Activated B cell treated with CpG ODN at 0.5 μM for 24 hours (primary cell): ENCODE data around the gene ASPRV1. TPM values are rescaled to one million over a fixed set of nuclear protein-coding genes. Genes with fewer than 3 reads are reported as not detected.

ENCODE experiments used
- ATAC-seq: fragments of 200-7000 bp; cut with Tn5 transposase; one replicate; pipeline ENCODE4 v1.10.0; 2021; ENCODE audit warnings: low read depth, mild to moderate bottlenecking, moderate library complexity
- CTCF ChIA-PET: fragments of 350-600 bp; sonication (Branson Sonifier 250); formaldehyde crosslinking; loops from one replicate; lab custom pipeline; 2021; ENCODE audit warnings: antibody characterized with exemption; lab: Charles Lee
- POLR2A ChIA-PET: fragments of 350-600 bp; sonication (Branson Sonifier 250); formaldehyde crosslinking; loops from one replicate; lab custom pipeline; 2021; ENCODE audit warnings: antibody characterized with exemption; lab: Charles Lee
- DNase-seq: peaks from one replicate; pipeline ENCODE4 v3.0.0; 2022
- H3K27ac Mint-ChIP-seq: one replicate; pipeline ENCODE4 v1.8.0; 2020; ENCODE audit warnings: mixed read lengths
- H3K27me3 Mint-ChIP-seq: one replicate; pipeline ENCODE4 v1.8.0; 2021; ENCODE audit warnings: mixed read lengths
- H3K36me3 Mint-ChIP-seq: one replicate; pipeline ENCODE4 v1.8.0; 2021; ENCODE audit warnings: low read depth, mixed read lengths
- H3K4me1 Mint-ChIP-seq: one replicate; pipeline ENCODE4 v1.8.0; 2021; ENCODE audit warnings: mixed read lengths
- H3K4me3 Mint-ChIP-seq: one replicate; pipeline ENCODE4 v1.8.0; 2020; ENCODE audit warnings: mild to moderate bottlenecking, mixed read lengths
- H3K9me3 Mint-ChIP-seq: one replicate; pipeline ENCODE4 v1.8.0; 2020; ENCODE audit warnings: mixed read lengths
- intact Hi-C: fragments of 100-400 bp; cut with micrococcal nuclease; formaldehyde crosslinking; loops from one replicate; pipeline ENCODE4 v1.15.1; 2024
- total RNA-seq: library from RNA; stranded (reverse); gene quantifications from 2 replicates; pipeline ENCODE4 v1.2.3, GENCODE V29; 2022
- TF ChIP-seq, protein P1 (sequence below): fragments of 200-600 bp; IDR thresholded peaks from one replicate; pipeline ENCODE4 v1.8.0; 2022; ENCODE audit warnings: antibody characterized with exemption, mild to moderate bottlenecking

Gene ASPRV1
- total RNA-seq, 1 donor from 2014 or later, result 0.47 TPM

DNA sequence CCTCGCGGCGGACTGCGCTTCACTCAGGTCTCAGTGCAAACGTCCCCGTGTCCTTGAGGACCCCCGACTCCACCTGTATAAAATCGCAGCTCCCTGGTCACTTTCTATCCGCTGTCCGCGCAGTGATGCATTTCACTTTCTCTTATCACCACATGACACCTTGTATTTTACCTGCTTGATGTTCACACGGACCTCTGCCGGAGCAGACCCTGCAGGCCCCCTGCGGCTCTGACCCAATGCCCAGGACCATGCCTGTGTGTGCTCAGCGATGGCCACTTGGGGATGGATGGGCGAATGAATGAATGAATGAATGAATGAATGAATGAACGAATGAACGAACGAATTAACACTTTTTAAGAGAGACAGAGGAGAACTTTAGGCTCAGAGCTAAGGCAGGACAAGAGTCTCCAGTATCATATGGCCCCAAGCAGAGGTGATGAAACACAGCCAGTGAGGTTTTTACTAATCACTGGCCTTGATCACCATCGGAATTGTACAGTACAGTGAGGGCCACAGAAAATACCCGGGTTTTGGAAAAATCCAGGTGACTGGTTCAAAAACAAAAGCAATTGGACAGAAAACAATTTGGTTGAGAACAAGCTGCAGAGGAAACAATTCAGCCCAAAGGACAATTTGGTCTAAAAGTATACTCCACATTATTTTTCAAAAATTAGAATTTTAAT is 12.3 kb downstream of the ASPRV1 start:
- DNase-seq (no peak), ATAC-seq (no peak)
- CTCF ChIA-PET, result no interaction called here
- no peak overlapping the region for H3K27ac Mint-ChIP-seq
- no peak overlapping the region for H3K4me3 Mint-ChIP-seq
- peaks cover 7% of the 10 kb centered on the region for H3K4me1 Mint-ChIP-seq
- peaks cover 2% of the 10 kb centered on the region for H3K27me3 Mint-ChIP-seq
- no peaks in the 10 kb centered on the region for H3K36me3 Mint-ChIP-seq
- POLR2A ChIA-PET, result interaction anchor here (0.7 kb wide), 1 partner anchor 15 kb away, joined by 3 read pairs; no protein-coding TSS in a partner anchor
- intact Hi-C loops, result no loop called here
- no peaks in the 10 kb centered on the region for H3K9me3 Mint-ChIP-seq
- TF ChIP-seq, protein P1, sequence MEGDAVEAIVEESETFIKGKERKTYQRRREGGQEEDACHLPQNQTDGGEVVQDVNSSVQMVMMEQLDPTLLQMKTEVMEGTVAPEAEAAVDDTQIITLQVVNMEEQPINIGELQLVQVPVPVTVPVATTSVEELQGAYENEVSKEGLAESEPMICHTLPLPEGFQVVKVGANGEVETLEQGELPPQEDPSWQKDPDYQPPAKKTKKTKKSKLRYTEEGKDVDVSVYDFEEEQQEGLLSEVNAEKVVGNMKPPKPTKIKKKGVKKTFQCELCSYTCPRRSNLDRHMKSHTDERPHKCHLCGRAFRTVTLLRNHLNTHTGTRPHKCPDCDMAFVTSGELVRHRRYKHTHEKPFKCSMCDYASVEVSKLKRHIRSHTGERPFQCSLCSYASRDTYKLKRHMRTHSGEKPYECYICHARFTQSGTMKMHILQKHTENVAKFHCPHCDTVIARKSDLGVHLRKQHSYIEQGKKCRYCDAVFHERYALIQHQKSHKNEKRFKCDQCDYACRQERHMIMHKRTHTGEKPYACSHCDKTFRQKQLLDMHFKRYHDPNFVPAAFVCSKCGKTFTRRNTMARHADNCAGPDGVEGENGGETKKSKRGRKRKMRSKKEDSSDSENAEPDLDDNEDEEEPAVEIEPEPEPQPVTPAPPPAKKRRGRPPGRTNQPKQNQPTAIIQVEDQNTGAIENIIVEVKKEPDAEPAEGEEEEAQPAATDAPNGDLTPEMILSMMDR, result no peak

DNA sequence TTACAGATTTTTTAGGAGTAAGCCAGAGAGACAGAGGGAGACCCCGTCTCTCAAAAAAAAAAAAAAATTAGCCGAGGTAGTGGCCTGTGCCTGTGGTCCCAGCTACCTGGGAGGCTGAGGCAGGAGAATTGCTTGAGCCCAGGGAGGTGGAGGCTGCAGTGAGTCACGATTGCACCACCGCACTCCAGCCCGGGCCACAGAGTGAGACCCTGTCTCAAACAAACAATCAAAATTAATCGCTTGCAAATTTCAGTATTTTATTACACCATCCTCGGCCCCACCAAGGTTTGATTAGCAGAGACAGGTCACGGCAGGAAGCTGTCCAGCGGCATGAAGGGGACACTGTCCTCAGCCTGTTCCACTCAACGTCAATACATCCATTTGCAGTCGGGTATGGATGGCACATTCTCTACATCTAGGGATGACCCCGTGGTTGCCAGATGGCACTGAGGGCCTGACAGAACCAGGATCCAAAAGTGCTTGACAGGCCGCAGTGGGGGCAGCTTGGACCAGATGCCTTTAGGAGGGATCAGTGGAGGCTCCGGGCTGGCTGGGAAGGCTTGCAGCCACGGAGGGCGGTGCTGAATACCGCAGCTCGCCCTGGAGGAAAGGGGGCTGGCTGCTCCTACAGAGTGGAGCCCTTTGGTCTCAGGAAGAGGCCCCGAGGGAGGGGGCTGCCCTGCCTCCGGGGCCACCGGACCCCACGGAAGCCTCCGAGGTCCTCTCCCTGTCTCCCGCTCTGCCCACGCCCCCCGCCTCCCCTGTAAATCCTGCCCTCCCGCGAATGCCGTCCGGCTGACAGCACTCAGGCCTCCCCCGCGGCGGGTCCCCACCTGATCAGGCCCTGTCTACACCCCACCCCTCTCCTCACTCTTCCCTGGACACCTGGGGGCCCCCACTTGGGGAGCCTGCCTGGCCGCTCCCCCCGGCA is 13.1 kb downstream of the ASPRV1 start:
- ATAC-seq, result no peak
- TF ChIP-seq, protein P1, result no peak
- Mint-ChIP-seq H3K9me3 (no peaks in the 10 kb centered on the region), H3K4me3 (no peak overlapping the region), H3K36me3 (peaks cover 3% of the 10 kb centered on the region), H3K4me1 (peaks cover 7% of the 10 kb centered on the region), H3K27me3 (peaks cover 2% of the 10 kb centered on the region), H3K27ac (no peak overlapping the region)
- ChIA-PET POLR2A (no interaction called here), CTCF (no interaction called here)
- no peak for DNase-seq
- intact Hi-C loops, result no loop called here

DNA sequence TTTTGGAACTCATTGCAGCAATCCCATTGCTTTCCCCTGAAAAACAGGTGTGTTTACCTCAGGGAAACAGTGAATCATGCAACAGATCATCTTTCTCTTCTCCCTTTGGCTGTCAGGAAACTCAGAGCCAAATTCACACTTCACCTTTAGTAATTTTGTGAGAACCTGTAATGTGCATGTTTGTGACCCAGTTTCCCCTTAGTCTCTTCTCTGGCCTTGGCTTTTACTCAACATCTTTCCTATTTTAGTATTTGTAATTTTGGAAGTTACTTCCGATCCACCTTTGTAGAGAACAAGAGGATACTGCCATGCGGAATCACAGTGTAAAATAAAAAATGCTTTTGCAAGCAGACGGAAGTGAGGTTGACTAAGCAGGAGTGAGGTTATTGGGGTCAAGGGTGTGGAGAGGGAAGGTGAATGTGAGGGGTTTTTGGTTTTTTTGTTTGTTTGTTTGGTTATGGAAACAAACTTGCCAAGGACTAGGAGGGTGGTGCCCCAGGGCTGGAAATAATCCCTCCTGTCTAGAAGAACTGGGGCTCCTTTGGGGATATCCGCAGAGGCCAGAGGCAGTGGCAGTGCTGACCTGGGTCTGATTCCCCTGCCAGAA is 14.0 kb downstream of the ASPRV1 start:
- DNase-seq (no peak), ATAC-seq (no peak)
- Mint-ChIP-seq H3K27me3 (peaks cover 2% of the 10 kb centered on the region), H3K9me3 (no peaks in the 10 kb centered on the region), H3K4me3 (no peak overlapping the region), H3K27ac (no peak overlapping the region), H3K4me1 (peaks cover 7% of the 10 kb centered on the region), H3K36me3 (peaks cover 9% of the 10 kb centered on the region)
- TF ChIP-seq, protein P1, result no peak
- ChIA-PET POLR2A (no interaction called here), CTCF (no interaction called here)
- intact Hi-C loops, result no loop called here

DNA sequence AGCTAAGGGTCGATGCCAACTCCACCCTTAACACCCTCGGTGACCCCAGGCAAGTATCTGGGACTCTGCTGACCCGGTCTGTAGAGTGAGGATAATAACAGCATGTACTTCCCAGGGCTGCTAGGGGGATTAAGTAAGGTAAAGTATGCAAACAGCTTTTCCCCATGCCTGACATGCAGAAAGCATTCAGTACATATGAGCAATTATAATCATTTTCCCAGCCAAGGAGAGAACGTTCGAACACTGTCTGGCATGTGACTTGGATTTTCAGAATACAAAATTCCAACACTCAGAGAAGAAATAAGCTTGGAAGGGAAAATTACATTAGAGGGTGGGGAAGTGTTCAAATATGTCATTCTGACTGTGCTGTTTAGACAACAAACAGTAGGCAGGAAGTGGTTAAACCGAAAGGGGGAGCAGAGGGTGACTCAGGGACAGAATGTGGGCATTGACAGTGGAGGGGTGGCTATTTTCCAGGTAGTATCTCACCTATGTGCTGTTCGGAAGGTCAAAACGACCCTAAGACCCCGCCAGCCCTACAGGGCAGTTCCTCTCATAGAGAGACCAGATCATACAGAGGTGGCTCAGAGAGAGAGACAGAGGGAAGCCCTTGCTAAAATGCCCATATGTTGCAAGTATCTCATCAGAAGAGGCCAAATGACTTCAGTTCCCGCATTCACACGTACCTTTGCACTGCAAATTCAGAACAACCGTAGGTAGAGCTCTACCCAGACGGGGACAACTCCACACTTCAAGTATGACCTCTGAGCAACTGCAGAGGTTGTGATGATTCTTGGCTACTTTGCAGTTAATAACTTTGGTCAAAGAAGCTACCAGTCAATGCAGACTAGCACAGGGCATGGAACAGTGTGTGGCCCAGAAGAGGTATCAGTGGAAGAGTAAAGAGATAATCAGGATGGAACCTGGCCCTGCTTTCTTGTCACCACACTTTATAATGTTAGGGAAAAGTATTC is 14.8 kb downstream of the ASPRV1 start:
- Mint-ChIP-seq H3K36me3 (peaks cover 17% of the 10 kb centered on the region), H3K27me3 (peaks cover 2% of the 10 kb centered on the region), H3K27ac (no peak overlapping the region), H3K4me1 (peaks cover 7% of the 10 kb centered on the region), H3K4me3 (no peak overlapping the region), H3K9me3 (no peaks in the 10 kb centered on the region)
- CTCF ChIA-PET, result no interaction called here
- POLR2A ChIA-PET, result interaction anchor here (0.6 kb wide), 1 partner anchor 1119 kb away, joined by 5 read pairs; no protein-coding TSS in a partner anchor
- ATAC-seq (no peak), DNase-seq (no peak)
- intact Hi-C loops, result no loop called here
- TF ChIP-seq, protein P1, result no peak
